GM12878 (cell line): ENCODE data around the gene SEC61A1. TPM values are rescaled to one million over a fixed set of nuclear protein-coding genes. Genes with fewer than 3 reads are reported as not detected.

Experiments used
- ATAC-seq: fragments of 200-7000 bp; cut with Tn5 transposase; 3 replicates; pipeline ENCODE4 v1.9.1; 2020; ENCODE audit warnings: mild to moderate bottlenecking, moderate library complexity
- Bru-seq: library from RNA; stranded (reverse); fragments of 400-500 nt; gene quantifications from one replicate; lab custom pipeline; 2021; lab: Mats Ljungman, UMichigan
- BruChase-seq, 2 experiments: library from RNA; stranded (reverse); fragments of 400-500 nt; gene quantifications; one replicate each; lab custom pipeline; 2021; lab: Mats Ljungman, UMichigan
- BruUV-seq: library from RNA; stranded (reverse); fragments of 400-500 nt; replicated peaks from 2 replicates; lab custom pipeline; 2021; lab: Mats Ljungman, UMichigan
- CTCF ChIA-PET: fragments of 300-600 bp; sonication (Branson Sonifier 250); formaldehyde crosslinking; extraction: SDS; loops from one replicate; lab custom pipeline; 2021; ENCODE audit warnings: inconsistent platforms; lab: Yijun Ruan, JAX
- POLR2A ChIA-PET: fragments of 350-600 bp; formaldehyde crosslinking; extraction: SDS; loops from one replicate; lab custom pipeline; 2021; ENCODE audit warnings: inconsistent platforms; lab: Charles Lee
- RAD21 ChIA-PET: fragments of 300-600 bp; sonication (Branson Sonifier 250); formaldehyde crosslinking; loops from one replicate; lab custom pipeline; 2023; ENCODE audit warnings: antibody characterized with exemption; ENCODE audit not compliant: unreplicated experiment; lab: Charles Lee
- SMC1A ChIA-PET: fragments of 300-600 bp; sonication (Branson Sonifier 250); formaldehyde crosslinking; loops from one replicate; lab custom pipeline; 2023; ENCODE audit not compliant: unreplicated experiment, uncharacterized antibody; lab: Charles Lee
- DNase-seq: peaks from one replicate; pipeline ENCODE4 v3.0.0-alpha.2; 2011; ENCODE audit warnings: low read depth, low spot score
- FAIRE-seq: peaks from 3 replicates; lab custom pipeline; 2011; peaks lifted over from hg19 to GRCh38; lab: Jason Lieb, UNC
- H2AFZ ChIP-seq: 2 replicates; pipeline ENCODE4 v1.6.0; 2011; ENCODE audit warnings: low read depth, low read length, control low read depth; ENCODE audit not compliant: control insufficient read depth
- H3K27ac ChIP-seq: 2 replicates; pipeline ENCODE4 v1.5.1; 2011; ENCODE audit warnings: control low read depth; ENCODE audit not compliant: control insufficient read depth, insufficient read depth
- H3K27me3 ChIP-seq, 2 experiments: replicated peaks in 1 of 2; 2 replicates each; pipeline versions ENCODE4 v1.6.0 to v1.6.1; 2011; ENCODE audit warnings: low read length in 1 of 2; ENCODE audit not compliant: control insufficient read depth in 2 of 2, insufficient read depth in 2 of 2
- H3K36me3 ChIP-seq, 2 experiments: 2 replicates each; pipeline ENCODE4 v1.5.1; 2011; ENCODE audit warnings: low read length in 1 of 2; ENCODE audit not compliant: control insufficient read depth in 2 of 2, insufficient read depth in 2 of 2
- H3K4me1 ChIP-seq: 2 replicates; pipeline ENCODE4 v1.6.1; 2011; ENCODE audit warnings: mild to moderate bottlenecking, low read length, moderate library complexity, mixed read lengths; ENCODE audit not compliant: control insufficient read depth, insufficient read depth
- H3K4me2 ChIP-seq: 2 replicates; pipeline ENCODE4 v1.6.0; 2011; ENCODE audit warnings: control low read depth; ENCODE audit not compliant: control insufficient read depth, insufficient read depth
- H3K4me3 ChIP-seq: fragments of 200-600 bp; sonication (generic); 2 replicates; pipeline ENCODE4 v1.5.1; 2016
- H3K79me2 ChIP-seq: 2 replicates; pipeline ENCODE4 v1.6.0; 2011; ENCODE audit warnings: low read length; ENCODE audit not compliant: control insufficient read depth, insufficient read depth
- H3K9ac ChIP-seq: 2 replicates; pipeline ENCODE4 v1.8.0; 2011; ENCODE audit warnings: low read length, control low read depth, mixed read lengths; ENCODE audit not compliant: control insufficient read depth, insufficient read depth
- H3K9me3 ChIP-seq: replicated peaks from 3 replicates; pipeline ENCODE4 v1.5.1; 2011; ENCODE audit warnings: mild to moderate bottlenecking, low read length; ENCODE audit not compliant: control insufficient read depth, insufficient read depth
- H4K20me1 ChIP-seq: 2 replicates; pipeline ENCODE4 v1.6.0; 2011; ENCODE audit not compliant: control insufficient read depth, insufficient read depth
- BACH1 ChIP-seq: fragments of 450-650 bp; IDR thresholded peaks from 2 replicates; pipeline ENCODE4 v1.6.1; 2017; ENCODE audit warnings: mild to moderate bottlenecking, borderline replicate concordance
- CBFB ChIP-seq: IDR thresholded peaks from 2 replicates; pipeline ENCODE4 v1.6.1; 2016; ENCODE audit warnings: antibody characterized with exemption, low read depth
- CREM ChIP-seq: IDR thresholded peaks from 2 replicates; pipeline ENCODE4 v1.6.1; 2014; ENCODE audit warnings: antibody characterized with exemption, low read depth
- HCFC1 ChIP-seq: fragments of 150-350 bp; IDR thresholded peaks from 2 replicates; pipeline ENCODE4 v1.6.1; 2014; ENCODE audit warnings: low read length
- IRF4 ChIP-seq: IDR thresholded peaks from 2 replicates; pipeline ENCODE4 v1.6.1; 2011; ENCODE audit warnings: low read depth, low read length
- POLR2AphosphoS5 ChIP-seq: IDR thresholded peaks from 2 replicates; pipeline ENCODE4 v1.6.1; 2011; ENCODE audit warnings: mild to moderate bottlenecking, low read length, inconsistent platforms
- POU2F2 ChIP-seq: IDR thresholded peaks from 3 replicates; pipeline ENCODE4 v1.6.1; 2011; ENCODE audit warnings: low read depth, mild to moderate bottlenecking, low read length, borderline replicate concordance
- RCOR1 ChIP-seq: conservative IDR thresholded peaks from 2 replicates; pipeline ENCODE4 v1.6.1; 2012; ENCODE audit warnings: low read depth, low read length, improper control_type of control experiment
- SMAD5 ChIP-seq: IDR thresholded peaks from 2 replicates; pipeline ENCODE4 v1.6.1; 2016; ENCODE audit warnings: antibody characterized with exemption, low read depth
- SP1 ChIP-seq: IDR thresholded peaks from one replicate; pipeline ENCODE4 v1.6.1; 2011; ENCODE audit warnings: low read depth, low read length
- STAT3 ChIP-seq: IDR thresholded peaks from 2 replicates; pipeline ENCODE4 v1.6.1; 2011; ENCODE audit warnings: low read depth, low read length, improper control_type of control experiment
- WGBS: methylation state at CpG from one replicate; pipeline ENCODE4 v1.1.6; 2016; ENCODE audit warnings: low lambda C conversion rate; ENCODE audit not compliant: insufficient replicate concordance, insufficient coverage; ENCODE audit errors: missing lambda C conversion rate; 5-methylcytosine and 5-hydroxymethylcytosine counted together
- in situ Hi-C: fragments of 300-500 bp; cut with MboI; formaldehyde crosslinking; loops from 9 replicates; pipeline ENCODE4 v1.14.3; 2018; ENCODE audit warnings: mixed read lengths
- intact Hi-C: fragments of 100-400 bp; cut with micrococcal nuclease; formaldehyde crosslinking; loops from one replicate; pipeline ENCODE4 v1.14.2; 2022; ENCODE audit not compliant: unreplicated experiment
- long read RNA-seq, 2 experiments: library from polyadenylated mRNA; unstranded; transcript quantifications; one replicate each; pipeline ENCODE4 v2.0.0, GENCODE V29; 2019 to 2020
- polyA minus RNA-seq, 3 experiments: library from RNA; depleted of rRNA, polyadenylated mRNA; stranded (reverse); fragments of >200 nt; gene quantifications; 2 replicates each; pipeline ENCODE4 v1.2.3, GENCODE V29; 2011
- polyA plus RNA-seq, 11 experiments: library from polyadenylated mRNA; depleted of rRNA in 4 of 11; unstranded in 6 of 11; stranded (reverse) in 5 of 11; fragments of >200 nt; fragmentation: Nextera tagmentation in 4 of 11; fragmentation: Illumina TruSeq in 1 of 11; extraction: Ambion mirVana in 4 of 11; extraction: Trizol in 1 of 11; gene quantifications; 1 replicate in 1 of 11; 2 replicates in 10 of 11; pipeline versions ENCODE4 v1.2.1 to v1.2.3, GENCODE V29; 2011 to 2016; ENCODE audit warnings: inconsistent platforms in 2 of 11, missing spikeins in 2 of 11, low read depth in 1 of 11
- total RNA-seq, 4 experiments: library from RNA; depleted of rRNA in 3 of 4; stranded (reverse); fragments of >200 nt in 3 of 4; fragmentation: Illumina TruSeq in 1 of 4; extraction: Trizol in 1 of 4; gene quantifications; 2 replicates each; pipeline versions ENCODE4 v1.2.1 to v1.2.3, GENCODE V29; 2013 to 2021
- TF ChIP-seq, protein P1 (sequence below): IDR thresholded peaks from 2 replicates; pipeline ENCODE4 v1.6.1; 2012; ENCODE audit warnings: low read length, inconsistent platforms
- TF ChIP-seq, protein P2 (sequence below): fragments of 450-650 bp; IDR thresholded peaks from 2 replicates; pipeline ENCODE4 v1.6.1; 2018; ENCODE audit warnings: mild to moderate bottlenecking, low read depth, moderate library complexity; ENCODE audit not compliant: partially characterized antibody

The SEC61A1 gene
- total RNA-seq (2013; cell fraction: nucleolus; rRNA removed): 74.2 and 76.7 TPM in 2 replicates
- total RNA-seq (2014; rRNA removed) (165 and 184 TPM in 2 replicates), total RNA-seq (2014; rRNA removed; fragmentation: Illumina TruSeq; extraction: Trizol) (102 and 112 TPM in 2 replicates), total RNA-seq (2021) (167 and 189 TPM in 2 replicates), polyA plus RNA-seq (2011; rRNA removed) (126 and 145 TPM in 2 replicates), polyA plus RNA-seq (2014; fragmentation: Illumina TruSeq; extraction: Trizol) (129 and 139 TPM in 2 replicates), polyA plus RNA-seq (2014; fragmentation: Nextera tagmentation; extraction: Ambion mirVana) (1 to 10 TPM; 5.2 to 5.9 TPM), polyA plus RNA-seq (2014; rRNA removed) (133 and 142 TPM in 2 replicates), polyA plus RNA-seq (2016; fragmentation: Nextera tagmentation; extraction: Ambion mirVana) (100 to 1,000 TPM; 254 to 265 TPM), polyA minus RNA-seq (2011; rRNA and poly(A)+ RNA removed) (212 and 221 TPM in 2 replicates), Bru-seq, nascent RNA (percentile 97 among the genes with signal in this experiment), BruChase-seq, experiment 1, labeled RNA remaining after a 6-hour chase (percentile 98 among the genes with signal in this experiment), BruChase-seq, experiment 2, labeled RNA remaining after a 2-hour chase (percentile 98 among the genes with signal in this experiment)
- 113 TPM for polyA plus RNA-seq (2011; ENCODE audit: low read depth)
- polyA plus RNA-seq (2011; cell fraction: cytosol; rRNA removed): 121 and 141 TPM in 2 replicates
- polyA plus RNA-seq (2011; cell fraction: nucleus; rRNA removed): 99.6 and 106 TPM in 2 replicates
- polyA plus RNA-seq (2012): 115 and 141 TPM in 2 replicates
- polyA minus RNA-seq (2011; cell fraction: cytosol; rRNA and poly(A)+ RNA removed): 55.7 and 70.0 TPM in 2 replicates
- 46.2 and 57.9 TPM in 2 replicates for polyA minus RNA-seq (2011; cell fraction: nucleus; rRNA and poly(A)+ RNA removed)
- long read RNA-seq, experiment 1, transcript SEC61A1-201 (12 exons, 3,635 nt): major isoform, 111 of 142 reads
- long read RNA-seq, experiment 1, partial matches to known transcripts: 16 of 142 reads
- long read RNA-seq, experiment 1, other reads (novel, unspliced or antisense): 14 of 142 reads
- long read RNA-seq, experiment 2, transcript SEC61A1-201 (12 exons, 3,635 nt): major isoform, 28 of 98 reads
- long read RNA-seq, experiment 2, partial matches to known transcripts: 23 of 98 reads
- long read RNA-seq, experiment 2, other reads (novel, unspliced or antisense): 45 of 98 reads

DNA sequence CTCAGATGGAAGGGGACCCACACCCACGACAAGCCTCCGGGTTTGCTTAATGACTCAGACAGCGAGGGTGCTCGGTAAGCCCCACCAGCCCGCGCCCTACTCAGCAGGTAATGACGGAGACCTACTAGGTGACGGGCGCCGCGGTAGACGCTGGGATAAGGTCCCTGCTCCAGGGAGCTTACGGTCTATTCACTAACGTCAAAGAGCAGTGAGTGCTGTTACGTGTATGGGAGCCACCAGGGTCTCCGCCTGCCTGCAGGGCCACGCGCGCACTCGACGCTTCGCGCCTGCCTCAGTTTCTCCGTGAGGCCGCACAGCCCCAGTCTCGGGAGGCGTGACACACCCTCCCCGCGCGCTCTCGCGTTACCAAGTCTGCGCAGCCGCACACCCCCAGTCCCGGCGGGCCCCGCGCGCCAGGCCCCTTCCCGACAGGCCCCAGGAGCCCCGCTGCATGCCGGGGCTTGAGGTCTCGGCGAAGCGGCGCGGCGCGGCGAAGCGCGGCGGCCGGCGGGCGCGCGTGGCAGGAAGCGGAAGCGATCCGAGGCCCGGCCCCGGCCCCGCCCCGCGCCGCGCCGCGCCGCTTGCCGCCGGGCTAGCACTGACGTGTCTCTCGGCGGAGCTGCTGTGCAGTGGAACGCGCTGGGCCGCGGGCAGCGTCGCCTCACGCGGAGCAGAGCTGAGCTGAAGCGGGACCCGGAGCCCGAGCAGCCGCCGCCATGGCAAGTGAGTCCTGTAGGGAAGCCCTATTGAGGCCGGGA is at the start of gene SEC61A1:
TSS of gene SEC61A1 (plus strand) at position 601 of the 758 bp plus-strand sequence. CDS start at position 717, 116 bp downstream.
- BruUV-seq: no TSS peak
- H2AFZ ChIP-seq: peak within 1 kb of the TSS; percentile 97
- peak within 1 kb of the TSS; percentile 92 for H3K9ac ChIP-seq
- under 1% methylated on average over 49 of the region's 90 CpGs for WGBS
- POLR2A ChIA-PET: interaction anchor here (1.0 kb wide), 1 partner anchor 70 kb away, joined by 3 read pairs; no protein-coding TSS in a partner anchor
- H3K79me2 ChIP-seq: peaks cover 55% of the 10 kb centered on the region
- peak within 1 kb of the TSS; percentile 79 for H3K27ac ChIP-seq
- no peaks in the 10 kb centered on the region for H3K9me3 ChIP-seq
- peaks cover 3% of the 10 kb centered on the region; the same call in 1 of the 2 replicates for H4K20me1 ChIP-seq
- FAIRE-seq (no peak), DNase-seq (peak; percentile 72), ATAC-seq (peak; percentile 95)
- peak within 1 kb of the TSS; percentile 100 for H3K4me3 ChIP-seq
- no peaks in the 10 kb centered on the region for H3K27me3 ChIP-seq
- SMC1A ChIA-PET: interaction anchor here (1.2 kb wide), 1 partner anchor 10 kb away, joined by 3 read pairs; no protein-coding TSS in a partner anchor
- CTCF ChIA-PET: interaction anchor here (2.0 kb wide), 1 partner anchor 24 kb away, joined by 6 read pairs; no protein-coding TSS in a partner anchor
- H3K36me3 ChIP-seq: peaks cover under 1 to 20% of the 10 kb centered on the region in 2 experiments
- H3K4me2 ChIP-seq: peak within 1 kb of the TSS; percentile 93
- peaks cover 15% of the 10 kb centered on the region; the same call in 1 of the 2 replicates for H3K4me1 ChIP-seq
- in situ Hi-C loops: no loop called here
- RAD21 ChIA-PET: interaction anchor here (0.6 kb wide), 1 partner anchor 825 kb away, joined by 3 read pairs; no protein-coding TSS in a partner anchor
- intact Hi-C loops: loop anchor here (5.0 to 10.0 kb wide), 2 partner anchors 317 to 465 kb away; no protein-coding TSS in a partner anchor
- TF ChIP-seq RCOR1 (no peak), BACH1 (0 out of 2 replicates have a peak, but pooled peaks have one; percentile 66), SP1 (peak; percentile 24), SMAD5 (peak; percentile 73), CBFB (peak; percentile 35; the same call in 1 of the 2 replicates), HCFC1 (peak; percentile 90), POU2F2 (peak; percentile 74; the same call in 1 of the 3 replicates), STAT3 (no peak), CREM (peak; percentile 42; the same call in 1 of the 2 replicates), POLR2AphosphoS5 (peak; percentile 94), IRF4 (no peak)
- TF ChIP-seq, protein P1, sequence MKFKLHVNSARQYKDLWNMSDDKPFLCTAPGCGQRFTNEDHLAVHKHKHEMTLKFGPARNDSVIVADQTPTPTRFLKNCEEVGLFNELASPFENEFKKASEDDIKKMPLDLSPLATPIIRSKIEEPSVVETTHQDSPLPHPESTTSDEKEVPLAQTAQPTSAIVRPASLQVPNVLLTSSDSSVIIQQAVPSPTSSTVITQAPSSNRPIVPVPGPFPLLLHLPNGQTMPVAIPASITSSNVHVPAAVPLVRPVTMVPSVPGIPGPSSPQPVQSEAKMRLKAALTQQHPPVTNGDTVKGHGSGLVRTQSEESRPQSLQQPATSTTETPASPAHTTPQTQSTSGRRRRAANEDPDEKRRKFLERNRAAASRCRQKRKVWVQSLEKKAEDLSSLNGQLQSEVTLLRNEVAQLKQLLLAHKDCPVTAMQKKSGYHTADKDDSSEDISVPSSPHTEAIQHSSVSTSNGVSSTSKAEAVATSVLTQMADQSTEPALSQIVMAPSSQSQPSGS: no peak
- TF ChIP-seq, protein P2, sequence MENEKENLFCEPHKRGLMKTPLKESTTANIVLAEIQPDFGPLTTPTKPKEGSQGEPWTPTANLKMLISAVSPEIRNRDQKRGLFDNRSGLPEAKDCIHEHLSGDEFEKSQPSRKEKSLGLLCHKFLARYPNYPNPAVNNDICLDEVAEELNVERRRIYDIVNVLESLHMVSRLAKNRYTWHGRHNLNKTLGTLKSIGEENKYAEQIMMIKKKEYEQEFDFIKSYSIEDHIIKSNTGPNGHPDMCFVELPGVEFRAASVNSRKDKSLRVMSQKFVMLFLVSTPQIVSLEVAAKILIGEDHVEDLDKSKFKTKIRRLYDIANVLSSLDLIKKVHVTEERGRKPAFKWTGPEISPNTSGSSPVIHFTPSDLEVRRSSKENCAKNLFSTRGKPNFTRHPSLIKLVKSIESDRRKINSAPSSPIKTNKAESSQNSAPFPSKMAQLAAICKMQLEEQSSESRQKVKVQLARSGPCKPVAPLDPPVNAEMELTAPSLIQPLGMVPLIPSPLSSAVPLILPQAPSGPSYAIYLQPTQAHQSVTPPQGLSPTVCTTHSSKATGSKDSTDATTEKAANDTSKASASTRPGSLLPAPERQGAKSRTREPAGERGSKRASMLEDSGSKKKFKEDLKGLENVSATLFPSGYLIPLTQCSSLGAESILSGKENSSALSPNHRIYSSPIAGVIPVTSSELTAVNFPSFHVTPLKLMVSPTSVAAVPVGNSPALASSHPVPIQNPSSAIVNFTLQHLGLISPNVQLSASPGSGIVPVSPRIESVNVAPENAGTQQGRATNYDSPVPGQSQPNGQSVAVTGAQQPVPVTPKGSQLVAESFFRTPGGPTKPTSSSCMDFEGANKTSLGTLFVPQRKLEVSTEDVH: no peak
